Panc1 (cell line): ENCODE data around the gene IPO11. TPM values are rescaled to one million over a fixed set of nuclear protein-coding genes. Genes with fewer than 3 reads are reported as not detected.

Experiments
- ATAC-seq: fragments of 200-7000 bp; cut with Tn5 transposase; 2 replicates; pipeline ENCODE4 v1.9.1; 2020; ENCODE audit warnings: mild to moderate bottlenecking, moderate library complexity
- BruUV-seq: library from RNA; stranded (reverse); fragments of 400-500 nt; replicated peaks from 2 replicates; lab custom pipeline; 2021; lab: Mats Ljungman, UMichigan
- CTCF ChIA-PET: fragments of 300-600 bp; sonication (Branson Sonifier 250); formaldehyde crosslinking; loops from one replicate; lab custom pipeline; 2022; ENCODE audit warnings: antibody characterized with exemption; lab: Charles Lee
- POLR2A ChIA-PET: fragments of 300-600 bp; sonication (Branson Sonifier 250); formaldehyde crosslinking; loops from one replicate; lab custom pipeline; 2022; ENCODE audit warnings: antibody characterized with exemption; lab: Charles Lee
- DNase-seq: peaks from one replicate; pipeline ENCODE4 v3.0.0-alpha.2; 2010; ENCODE audit warnings: low read depth, low spot score
- H3K27ac ChIP-seq: 2 replicates; pipeline ENCODE4 v1.5.1; 2011; ENCODE audit warnings: mild to moderate bottlenecking, low read length, inconsistent platforms
- H3K27me3 ChIP-seq: fragments of 200-500 bp; sonication (Bioruptor generic); 2 replicates; pipeline ENCODE4 v1.6.0; 2014; ENCODE audit warnings: low read length, inconsistent platforms; ENCODE audit not compliant: control insufficient read depth, insufficient read depth
- H3K36me3 ChIP-seq: fragments of 200-500 bp; sonication (Bioruptor generic); 2 replicates; pipeline ENCODE4 v1.5.1; 2014; ENCODE audit warnings: inconsistent platforms, mild to moderate bottlenecking, low read length, moderate library complexity; ENCODE audit not compliant: control insufficient read depth, insufficient read depth
- H3K4me1 ChIP-seq: 2 replicates; pipeline ENCODE4 v1.5.1; 2011; ENCODE audit warnings: inconsistent platforms, mild to moderate bottlenecking, low read length, moderate library complexity; ENCODE audit not compliant: control insufficient read depth, insufficient read depth
- H3K4me3 ChIP-seq, 2 experiments: 2 replicates each; pipeline ENCODE4 v1.5.1; 2011 to 2012; ENCODE audit warnings: low read depth in 2 of 2, low read length in 2 of 2, mild to moderate bottlenecking in 2 of 2, inconsistent platforms in 1 of 2, moderate library complexity in 1 of 2
- H3K9me3 ChIP-seq: fragments of 200-500 bp; sonication (Bioruptor generic); 2 replicates; pipeline ENCODE4 v1.5.1; 2014; ENCODE audit warnings: low read depth, mild to moderate bottlenecking, inconsistent platforms, low read length, moderate library complexity; ENCODE audit not compliant: control insufficient read depth, insufficient read depth
- POLR2AphosphoS5 ChIP-seq: IDR thresholded peaks from 2 replicates; pipeline ENCODE4 v1.6.1; 2012; ENCODE audit warnings: mild to moderate bottlenecking, low read depth, low read length, moderate library complexity
- REST ChIP-seq, 2 experiments: IDR thresholded peaks; 2 replicates each; pipeline ENCODE4 v1.6.1; 2011 to 2012; ENCODE audit warnings: low read depth in 2 of 2, control low read depth in 1 of 2, low read length in 1 of 2, mild to moderate bottlenecking in 1 of 2, moderate library complexity in 1 of 2; ENCODE audit not compliant: insufficient read depth in 1 of 2
- TCF7L2 ChIP-seq: IDR thresholded peaks from 2 replicates; pipeline ENCODE4 v1.6.1; 2011; ENCODE audit warnings: mild to moderate bottlenecking, low read depth, low read length, inconsistent platforms
- in situ Hi-C: cut with HindIII; loops from 2 replicates; pipeline ENCODE4 v1.10.0; 2016; ENCODE audit warnings: low sequenced_read_pairs, low pct_unique_long_range_greater_than_20kb
- intact Hi-C: fragments of 100-400 bp; cut with micrococcal nuclease; formaldehyde crosslinking; loops from one replicate; pipeline ENCODE4 v1.10.0; 2022; ENCODE audit not compliant: unreplicated experiment
- total RNA-seq: library from RNA; stranded (reverse); gene quantifications from one replicate; pipeline ENCODE4 v1.2.1, GENCODE V29; 2021; ENCODE audit not compliant: unreplicated experiment
- TF ChIP-seq, protein P1 (sequence below): fragments of 450-650 bp; IDR thresholded peaks from 2 replicates; pipeline ENCODE4 v1.5.1; 2017; ENCODE audit warnings: mild to moderate bottlenecking

IPO11 gene
- total RNA-seq, 1 experiment from 2014 or later: 39.8 TPM

DNA sequence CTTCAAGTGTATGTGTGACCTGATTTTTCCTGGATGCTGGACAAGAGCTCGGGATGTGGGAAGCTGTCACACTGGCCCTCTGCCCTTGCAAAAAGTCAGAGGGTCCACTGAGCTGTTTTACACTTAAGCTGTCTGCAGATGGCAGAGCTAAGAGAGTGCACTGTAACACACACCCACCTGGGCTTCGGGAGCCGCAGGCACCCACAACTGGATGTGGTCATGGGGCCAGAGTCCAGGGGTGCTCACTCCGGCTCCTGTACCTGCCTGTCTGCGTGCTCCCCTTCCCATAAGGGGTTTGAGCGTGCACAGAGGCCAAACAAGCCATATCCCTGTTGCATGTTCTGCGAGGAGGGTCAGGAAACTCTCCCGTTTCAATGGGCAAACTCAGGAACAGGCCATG lies 248.6 kb downstream of the IPO11 start:
- H3K9me3 ChIP-seq: no peaks in the 10 kb centered on the region
- ChIA-PET CTCF (no interaction called here), POLR2A (no interaction called here)
- ATAC-seq (no peak; the same call in 1 of the 2 replicates), DNase-seq (no peak)
- in situ Hi-C loops (no loop called here), intact Hi-C loops (no loop called here)
- no peaks in the 10 kb centered on the region for H3K4me1 ChIP-seq
- H3K27me3 ChIP-seq: no peaks in the 10 kb centered on the region
- no peak overlapping the region for H3K4me3 ChIP-seq
- H3K27ac ChIP-seq: no peak overlapping the region
- BruUV-seq: no TSS peak
- no peak for TF ChIP-seq REST (IDR thresholded peaks at IDR 0.05; ENCODE audit: insufficient read depth in 1 of 2, low read depth in 2 of 2, low read length in 1 of 2)
- no peak for TF ChIP-seq TCF7L2
- TF ChIP-seq POLR2AphosphoS5: no peak
- no peaks in the 10 kb centered on the region for H3K36me3 ChIP-seq

DNA sequence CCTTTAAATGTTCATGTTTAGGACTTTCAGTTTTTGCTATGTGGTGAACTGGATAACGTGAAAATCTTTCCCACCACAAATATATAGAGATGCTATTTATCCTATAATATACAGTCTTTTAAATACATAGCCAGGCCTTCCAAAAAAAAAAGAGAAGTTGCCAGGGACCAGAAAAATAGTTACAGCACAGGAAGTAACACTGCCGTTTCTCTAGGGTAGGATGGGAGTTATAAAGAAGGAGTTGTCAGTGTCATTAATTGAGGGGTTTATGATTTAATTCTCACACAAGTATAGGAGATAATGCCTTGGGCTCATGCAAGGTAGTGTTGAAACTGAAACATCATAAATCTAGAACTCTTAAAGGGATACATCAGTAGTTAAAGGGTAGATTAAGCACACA lies 250.0 kb downstream of the IPO11 start:
- DNase-seq (no peak), ATAC-seq (no peak)
- Histone ChIP-seq H3K27ac (no peak overlapping the region), H3K36me3 (no peaks in the 10 kb centered on the region), H3K9me3 (no peaks in the 10 kb centered on the region), H3K4me1 (no peaks in the 10 kb centered on the region), H3K4me3 (no peak overlapping the region), H3K27me3 (no peaks in the 10 kb centered on the region)
- in situ Hi-C loops: no loop called here
- TF ChIP-seq, protein P1, sequence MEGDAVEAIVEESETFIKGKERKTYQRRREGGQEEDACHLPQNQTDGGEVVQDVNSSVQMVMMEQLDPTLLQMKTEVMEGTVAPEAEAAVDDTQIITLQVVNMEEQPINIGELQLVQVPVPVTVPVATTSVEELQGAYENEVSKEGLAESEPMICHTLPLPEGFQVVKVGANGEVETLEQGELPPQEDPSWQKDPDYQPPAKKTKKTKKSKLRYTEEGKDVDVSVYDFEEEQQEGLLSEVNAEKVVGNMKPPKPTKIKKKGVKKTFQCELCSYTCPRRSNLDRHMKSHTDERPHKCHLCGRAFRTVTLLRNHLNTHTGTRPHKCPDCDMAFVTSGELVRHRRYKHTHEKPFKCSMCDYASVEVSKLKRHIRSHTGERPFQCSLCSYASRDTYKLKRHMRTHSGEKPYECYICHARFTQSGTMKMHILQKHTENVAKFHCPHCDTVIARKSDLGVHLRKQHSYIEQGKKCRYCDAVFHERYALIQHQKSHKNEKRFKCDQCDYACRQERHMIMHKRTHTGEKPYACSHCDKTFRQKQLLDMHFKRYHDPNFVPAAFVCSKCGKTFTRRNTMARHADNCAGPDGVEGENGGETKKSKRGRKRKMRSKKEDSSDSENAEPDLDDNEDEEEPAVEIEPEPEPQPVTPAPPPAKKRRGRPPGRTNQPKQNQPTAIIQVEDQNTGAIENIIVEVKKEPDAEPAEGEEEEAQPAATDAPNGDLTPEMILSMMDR: no peak
- TF ChIP-seq REST (IDR thresholded peaks at IDR 0.05; ENCODE audit: insufficient read depth in 1 of 2, low read depth in 2 of 2, low read length in 1 of 2): no peak
- no peak for TF ChIP-seq TCF7L2
- TF ChIP-seq POLR2AphosphoS5: no peak
- ChIA-PET POLR2A (no interaction called here), CTCF (no interaction called here)
- intact Hi-C loops: no loop called here
- BruUV-seq: no TSS peak
